Measurements from ENCODE around the gene LSM7.
"Not testable (repeated sequence)": the region's sequence is repeated elsewhere in the genome, so short reads cannot be mapped to it uniquely, and the experiment has no call there.

LSM7 gene

GRCh38 chr19:2296141-2296540, 32.2 kb downstream of the LSM7 start:
- DNase-seq, result no peak

GRCh38 chr19:2294687-2295335, 33.6 kb downstream of the LSM7 start:
- no peak for DNase-seq

GRCh38 chr19:2291185-2291751, 37.1 kb downstream of the LSM7 start:
- DNase-seq, result no peak

GRCh38 chr19:2290441-2291184, 37.8 kb downstream of the LSM7 start:
- DNase-seq, result peak; percentile 46

- peak; percentile 75 for DNase-seq
These were observed 38.5 kb downstream of the LSM7 start for GRCh38 chr19:2289714-2290435.

GRCh38 chr19:2288818-2289713, 39.3 kb downstream of the LSM7 start:
- no peak for DNase-seq

GRCh38 chr19:2288338-2288817, 40.0 kb downstream of the LSM7 start:
- no peak for DNase-seq

GRCh38 chr19:2287585-2288337, 40.6 kb downstream of the LSM7 start:
- DNase-seq, result no peak

GRCh38 chr19:2286402-2287140, 41.8 kb downstream of the LSM7 start:
- DNase-seq, result no peak

- DNase-seq, result no peak
These were observed 44.4 kb downstream of the LSM7 start for GRCh38 chr19:2283835-2284507.

GRCh38 chr19:2282862-2283237, 45.5 kb downstream of the LSM7 start:
- no peak for DNase-seq

GRCh38 chr19:2282062-2282861, 46.1 kb downstream of the LSM7 start, which contains the start of gene PEAK3:
PEAK3 (minus strand) TSS chr19:2282175; CDS start chr19:2280931, 1,244 bp downstream.
- DNase-seq, result peak; percentile 48

- DNase-seq, result not testable (repeated sequence)
These were observed 46.9 kb downstream of the LSM7 start for GRCh38 chr19:2281265-2282061.

GRCh38 chr19:2280633-2281264, 47.6 kb downstream of the LSM7 start:
- no peak for DNase-seq

GRCh38 chr19:2278459-2279158, 49.8 kb downstream of the LSM7 start:
- no peak for DNase-seq

GRCh38 chr19:2277138-2277537, 51.2 kb downstream of the LSM7 start:
- no peak for DNase-seq

- no peak for DNase-seq
These were observed 51.9 kb downstream of the LSM7 start for GRCh38 chr19:2276429-2276986.

All from CD4-positive, alpha-beta T cell treated with Interleukin-6 for 4 hours (primary cell).